WTC11 (cell line): Measurements from ENCODE around the gene ANKRD29. TPM values are rescaled to one million over a fixed set of nuclear protein-coding genes. Genes with fewer than 3 reads are reported as not detected.

Source experiments
- ATAC-seq: fragments of 200-7000 bp; cut with Tn5 transposase; 2 replicates; pipeline ENCODE4 v1.10.0; 2021; ENCODE audit warnings: mild to moderate bottlenecking, moderate library complexity
- CTCF ChIA-PET: fragments of 300-600 bp; sonication (Branson Sonifier 250); formaldehyde crosslinking; loops from one replicate; lab custom pipeline; 2021; ENCODE audit warnings: antibody characterized with exemption; lab: Charles Lee
- POLR2A ChIA-PET: fragments of 350-600 bp; sonication (Branson Sonifier 250); formaldehyde crosslinking; loops from one replicate; lab custom pipeline; 2021; ENCODE audit warnings: antibody characterized with exemption; lab: Charles Lee
- DNase-seq: peaks from one replicate; pipeline ENCODE4 v3.0.0; 2021; ENCODE audit warnings: low spot score
- H3K27ac Mint-ChIP-seq: 2 replicates; pipeline ENCODE4 v1.8.0; 2021; ENCODE audit warnings: mixed read lengths
- H3K27me3 Mint-ChIP-seq: 2 replicates; pipeline ENCODE4 v1.8.0; 2021; ENCODE audit warnings: low read depth, mild to moderate bottlenecking, moderate library complexity, mixed read lengths
- H3K36me3 Mint-ChIP-seq: 2 replicates; pipeline ENCODE4 v1.8.0; 2021; ENCODE audit warnings: mixed read lengths
- H3K4me1 Mint-ChIP-seq: 2 replicates; pipeline ENCODE4 v1.8.0; 2022; ENCODE audit warnings: mixed read lengths
- H3K4me3 Mint-ChIP-seq: 2 replicates; pipeline ENCODE4 v1.8.0; 2021; ENCODE audit warnings: mild to moderate bottlenecking, moderate library complexity, mixed read lengths
- H3K9me3 Mint-ChIP-seq: 2 replicates; pipeline ENCODE4 v1.8.0; 2021; ENCODE audit warnings: mixed read lengths
- ATF1 ChIP-seq: sonication (generic); formaldehyde crosslinking; IDR thresholded peaks from 2 replicates; pipeline ENCODE4 v1.8.1; 2023; ENCODE audit warnings: mild to moderate bottlenecking, moderate library complexity, missing genetic modification reagents
- ETV6 ChIP-seq: sonication (generic); formaldehyde crosslinking; IDR thresholded peaks from 2 replicates; pipeline ENCODE4 v1.8.1; 2022; ENCODE audit warnings: mild to moderate bottlenecking, missing genetic modification reagents
- MXD4 ChIP-seq: fragments of 250-450 bp; sonication (Bioruptor Pico); IDR thresholded peaks from 2 replicates; pipeline ENCODE4 v1.8.0; 2021; ENCODE audit warnings: mild to moderate bottlenecking, moderate library complexity, borderline replicate concordance
- OVOL2 ChIP-seq: fragments of 250-450 bp; sonication (Bioruptor Pico); IDR thresholded peaks from 2 replicates; pipeline ENCODE4 v1.9.0; 2021; ENCODE audit warnings: mild to moderate bottlenecking, borderline replicate concordance
- SMAD4 ChIP-seq: sonication (generic); formaldehyde crosslinking; IDR thresholded peaks from 2 replicates; pipeline ENCODE4 v1.8.0; 2022; ENCODE audit warnings: mild to moderate bottlenecking, missing genetic modification reagents
- TP53 ChIP-seq: sonication (generic); formaldehyde crosslinking; IDR thresholded peaks from 2 replicates; pipeline ENCODE4 v1.8.1; 2023; ENCODE audit warnings: mild to moderate bottlenecking, missing genetic modification reagents
- ZNF263 ChIP-seq: sonication (generic); formaldehyde crosslinking; IDR thresholded peaks from 2 replicates; pipeline ENCODE4 v1.8.1; 2022; ENCODE audit warnings: low read depth, mild to moderate bottlenecking, moderate library complexity, missing genetic modification reagents
- ZNF671 ChIP-seq: fragments of 250-450 bp; sonication (Bioruptor Pico); IDR thresholded peaks from 2 replicates; pipeline ENCODE4 v1.8.0; 2021; ENCODE audit warnings: mild to moderate bottlenecking
- total RNA-seq: library from RNA; stranded (reverse); gene quantifications from 3 replicates; pipeline ENCODE4 v1.2.3, GENCODE V29; 2021
- TF ChIP-seq, protein P1 (sequence below): fragments of 250-450 bp; sonication (Bioruptor Pico); IDR thresholded peaks from 2 replicates; pipeline ENCODE4 v1.9.0; 2021; ENCODE audit warnings: mild to moderate bottlenecking
- TF ChIP-seq, protein P2 (sequence below): sonication (generic); formaldehyde crosslinking; IDR thresholded peaks from 2 replicates; pipeline ENCODE4 v1.8.1; 2023; ENCODE audit warnings: mild to moderate bottlenecking, missing genetic modification reagents
- TF ChIP-seq, protein P3 (sequence below): sonication (generic); formaldehyde crosslinking; IDR thresholded peaks from 2 replicates; pipeline ENCODE4 v1.8.0; 2023; ENCODE audit warnings: missing genetic modification reagents, mild to moderate bottlenecking, borderline replicate concordance
- TF ChIP-seq, protein P4 (sequence below): fragments of 250-450 bp; sonication (Bioruptor Pico); IDR thresholded peaks from 2 replicates; pipeline ENCODE4 v1.9.0; 2021; ENCODE audit warnings: moderate library complexity, mild to moderate bottlenecking, inconsistent platforms, borderline replicate concordance
- TF ChIP-seq, protein P5 (sequence below): sonication (generic); formaldehyde crosslinking; conservative IDR thresholded peaks from 2 replicates; pipeline ENCODE4 v1.8.1; 2022; ENCODE audit warnings: mild to moderate bottlenecking, missing genetic modification reagents
- TF ChIP-seq, protein P6 (sequence below): sonication (generic); formaldehyde crosslinking; IDR thresholded peaks from 2 replicates; pipeline ENCODE4 v1.8.1; 2023; ENCODE audit warnings: mild to moderate bottlenecking, missing genetic modification reagents
- TF ChIP-seq, protein P7 (sequence below): sonication (generic); formaldehyde crosslinking; IDR thresholded peaks from 2 replicates; pipeline ENCODE4 v1.8.1; 2022; ENCODE audit warnings: missing genetic modification reagents, borderline replicate concordance

ANKRD29 gene
- total RNA-seq, 1 experiment from 2014 or later, result 4.9 TPM

DNA sequence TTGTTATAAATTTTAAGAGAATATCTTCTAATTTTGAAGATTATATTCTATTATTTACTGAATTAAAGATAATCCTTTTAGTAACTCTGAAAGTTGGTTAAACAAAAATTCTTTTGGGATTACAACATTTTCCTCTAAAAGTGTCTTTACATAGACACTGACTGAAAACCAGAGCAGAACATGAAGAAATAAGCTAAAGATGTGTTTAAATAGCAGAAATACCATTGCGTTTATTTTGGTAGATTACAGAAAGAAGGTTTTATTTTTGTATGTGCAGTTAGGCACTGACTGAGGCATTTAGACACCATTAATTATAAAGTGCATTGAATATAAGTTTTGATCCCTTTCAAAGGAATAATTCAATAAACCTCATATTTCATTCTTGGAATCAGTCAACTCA lies 62.9 kb downstream of the ANKRD29 start (continued):
- TF ChIP-seq, protein P1, sequence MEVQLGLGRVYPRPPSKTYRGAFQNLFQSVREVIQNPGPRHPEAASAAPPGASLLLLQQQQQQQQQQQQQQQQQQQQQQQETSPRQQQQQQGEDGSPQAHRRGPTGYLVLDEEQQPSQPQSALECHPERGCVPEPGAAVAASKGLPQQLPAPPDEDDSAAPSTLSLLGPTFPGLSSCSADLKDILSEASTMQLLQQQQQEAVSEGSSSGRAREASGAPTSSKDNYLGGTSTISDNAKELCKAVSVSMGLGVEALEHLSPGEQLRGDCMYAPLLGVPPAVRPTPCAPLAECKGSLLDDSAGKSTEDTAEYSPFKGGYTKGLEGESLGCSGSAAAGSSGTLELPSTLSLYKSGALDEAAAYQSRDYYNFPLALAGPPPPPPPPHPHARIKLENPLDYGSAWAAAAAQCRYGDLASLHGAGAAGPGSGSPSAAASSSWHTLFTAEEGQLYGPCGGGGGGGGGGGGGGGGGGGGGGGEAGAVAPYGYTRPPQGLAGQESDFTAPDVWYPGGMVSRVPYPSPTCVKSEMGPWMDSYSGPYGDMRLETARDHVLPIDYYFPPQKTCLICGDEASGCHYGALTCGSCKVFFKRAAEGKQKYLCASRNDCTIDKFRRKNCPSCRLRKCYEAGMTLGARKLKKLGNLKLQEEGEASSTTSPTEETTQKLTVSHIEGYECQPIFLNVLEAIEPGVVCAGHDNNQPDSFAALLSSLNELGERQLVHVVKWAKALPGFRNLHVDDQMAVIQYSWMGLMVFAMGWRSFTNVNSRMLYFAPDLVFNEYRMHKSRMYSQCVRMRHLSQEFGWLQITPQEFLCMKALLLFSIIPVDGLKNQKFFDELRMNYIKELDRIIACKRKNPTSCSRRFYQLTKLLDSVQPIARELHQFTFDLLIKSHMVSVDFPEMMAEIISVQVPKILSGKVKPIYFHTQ (CRISPR knock-in tag), result no peak
- TF ChIP-seq ETV6, result no peak

DNA sequence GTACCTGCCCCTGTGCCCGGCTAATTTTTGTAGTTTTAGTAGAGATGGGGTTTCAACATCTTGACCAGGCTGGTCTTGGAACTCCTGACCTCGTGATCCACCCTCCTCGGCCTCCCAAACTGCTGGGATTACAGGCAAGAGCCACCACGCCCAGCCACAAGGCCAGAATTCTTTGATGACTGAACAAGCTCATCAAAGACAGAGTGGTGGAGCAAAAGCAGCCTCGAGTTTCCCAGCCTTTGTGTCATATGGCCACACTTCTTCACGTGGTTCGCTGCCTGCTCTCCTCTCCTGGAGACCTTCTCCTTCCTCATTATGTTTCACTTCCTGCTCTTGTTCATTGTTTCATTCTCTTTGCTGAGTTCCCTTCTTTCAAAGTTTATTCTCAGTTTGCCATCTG lies 66.5 kb downstream of the ANKRD29 start:
- no peak for DNase-seq
- no peaks in the 10 kb centered on the region for H3K27me3 Mint-ChIP-seq
- no peak overlapping the region for H3K4me3 Mint-ChIP-seq
- no peaks in the 10 kb centered on the region for H3K36me3 Mint-ChIP-seq
- H3K9me3 Mint-ChIP-seq, result no peaks in the 10 kb centered on the region
- ATAC-seq, result no peak
- TF ChIP-seq ZNF671 (CRISPR knock-in tag), result no peak
- TF ChIP-seq, protein P2, sequence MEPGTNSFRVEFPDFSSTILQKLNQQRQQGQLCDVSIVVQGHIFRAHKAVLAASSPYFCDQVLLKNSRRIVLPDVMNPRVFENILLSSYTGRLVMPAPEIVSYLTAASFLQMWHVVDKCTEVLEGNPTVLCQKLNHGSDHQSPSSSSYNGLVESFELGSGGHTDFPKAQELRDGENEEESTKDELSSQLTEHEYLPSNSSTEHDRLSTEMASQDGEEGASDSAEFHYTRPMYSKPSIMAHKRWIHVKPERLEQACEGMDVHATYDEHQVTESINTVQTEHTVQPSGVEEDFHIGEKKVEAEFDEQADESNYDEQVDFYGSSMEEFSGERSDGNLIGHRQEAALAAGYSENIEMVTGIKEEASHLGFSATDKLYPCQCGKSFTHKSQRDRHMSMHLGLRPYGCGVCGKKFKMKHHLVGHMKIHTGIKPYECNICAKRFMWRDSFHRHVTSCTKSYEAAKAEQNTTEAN (CRISPR knock-in tag), result no peak
- TF ChIP-seq, protein P3, sequence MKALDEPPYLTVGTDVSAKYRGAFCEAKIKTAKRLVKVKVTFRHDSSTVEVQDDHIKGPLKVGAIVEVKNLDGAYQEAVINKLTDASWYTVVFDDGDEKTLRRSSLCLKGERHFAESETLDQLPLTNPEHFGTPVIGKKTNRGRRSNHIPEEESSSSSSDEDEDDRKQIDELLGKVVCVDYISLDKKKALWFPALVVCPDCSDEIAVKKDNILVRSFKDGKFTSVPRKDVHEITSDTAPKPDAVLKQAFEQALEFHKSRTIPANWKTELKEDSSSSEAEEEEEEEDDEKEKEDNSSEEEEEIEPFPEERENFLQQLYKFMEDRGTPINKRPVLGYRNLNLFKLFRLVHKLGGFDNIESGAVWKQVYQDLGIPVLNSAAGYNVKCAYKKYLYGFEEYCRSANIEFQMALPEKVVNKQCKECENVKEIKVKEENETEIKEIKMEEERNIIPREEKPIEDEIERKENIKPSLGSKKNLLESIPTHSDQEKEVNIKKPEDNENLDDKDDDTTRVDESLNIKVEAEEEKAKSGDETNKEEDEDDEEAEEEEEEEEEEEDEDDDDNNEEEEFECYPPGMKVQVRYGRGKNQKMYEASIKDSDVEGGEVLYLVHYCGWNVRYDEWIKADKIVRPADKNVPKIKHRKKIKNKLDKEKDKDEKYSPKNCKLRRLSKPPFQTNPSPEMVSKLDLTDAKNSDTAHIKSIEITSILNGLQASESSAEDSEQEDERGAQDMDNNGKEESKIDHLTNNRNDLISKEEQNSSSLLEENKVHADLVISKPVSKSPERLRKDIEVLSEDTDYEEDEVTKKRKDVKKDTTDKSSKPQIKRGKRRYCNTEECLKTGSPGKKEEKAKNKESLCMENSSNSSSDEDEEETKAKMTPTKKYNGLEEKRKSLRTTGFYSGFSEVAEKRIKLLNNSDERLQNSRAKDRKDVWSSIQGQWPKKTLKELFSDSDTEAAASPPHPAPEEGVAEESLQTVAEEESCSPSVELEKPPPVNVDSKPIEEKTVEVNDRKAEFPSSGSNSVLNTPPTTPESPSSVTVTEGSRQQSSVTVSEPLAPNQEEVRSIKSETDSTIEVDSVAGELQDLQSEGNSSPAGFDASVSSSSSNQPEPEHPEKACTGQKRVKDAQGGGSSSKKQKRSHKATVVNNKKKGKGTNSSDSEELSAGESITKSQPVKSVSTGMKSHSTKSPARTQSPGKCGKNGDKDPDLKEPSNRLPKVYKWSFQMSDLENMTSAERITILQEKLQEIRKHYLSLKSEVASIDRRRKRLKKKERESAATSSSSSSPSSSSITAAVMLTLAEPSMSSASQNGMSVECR, result no peak
- TF ChIP-seq, protein P4, sequence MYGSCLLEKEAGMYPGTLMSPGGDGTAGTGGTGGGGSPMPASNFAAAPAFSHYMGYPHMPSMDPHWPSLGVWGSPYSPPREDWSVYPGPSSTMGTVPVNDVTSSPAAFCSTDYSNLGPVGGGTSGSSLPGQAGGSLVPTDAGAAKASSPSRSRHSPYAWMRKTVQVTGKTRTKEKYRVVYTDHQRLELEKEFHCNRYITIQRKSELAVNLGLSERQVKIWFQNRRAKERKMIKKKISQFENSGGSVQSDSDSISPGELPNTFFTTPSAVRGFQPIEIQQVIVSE (CRISPR knock-in tag), result no peak
- H3K27ac Mint-ChIP-seq, result no peak overlapping the region
- ChIA-PET CTCF (no interaction called here), POLR2A (no interaction called here)
- no peaks in the 10 kb centered on the region for H3K4me1 Mint-ChIP-seq

DNA sequence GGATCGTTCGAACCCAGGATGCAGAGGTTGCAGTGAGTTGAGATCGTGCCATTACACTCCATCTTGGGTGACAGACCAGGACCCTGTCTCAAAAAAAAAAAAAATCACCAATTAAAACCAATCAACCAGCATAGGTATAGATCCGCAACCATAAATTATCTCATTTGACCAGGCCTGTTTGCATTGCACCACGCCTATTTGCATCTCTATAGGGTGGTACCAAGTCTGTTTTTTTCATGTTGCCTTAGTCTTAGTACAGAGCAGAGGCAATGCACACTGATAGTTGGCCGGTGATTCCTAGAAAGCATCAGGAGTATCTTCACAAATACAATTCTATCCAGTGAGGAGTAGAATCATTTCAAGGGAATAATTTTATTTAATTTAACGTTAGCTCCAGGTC lies 67.1 kb downstream of the ANKRD29 start:
- no peaks in the 10 kb centered on the region for H3K27me3 Mint-ChIP-seq
- no peak for TF ChIP-seq MXD4 (CRISPR knock-in tag)
- TF ChIP-seq, protein P2 (CRISPR knock-in tag), result no peak
- TF ChIP-seq, protein P5, sequence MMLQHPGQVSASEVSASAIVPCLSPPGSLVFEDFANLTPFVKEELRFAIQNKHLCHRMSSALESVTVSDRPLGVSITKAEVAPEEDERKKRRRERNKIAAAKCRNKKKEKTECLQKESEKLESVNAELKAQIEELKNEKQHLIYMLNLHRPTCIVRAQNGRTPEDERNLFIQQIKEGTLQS (CRISPR knock-in tag), result no peak
- TF ChIP-seq TP53 (CRISPR knock-in tag), result no peak
- TF ChIP-seq, protein P6, sequence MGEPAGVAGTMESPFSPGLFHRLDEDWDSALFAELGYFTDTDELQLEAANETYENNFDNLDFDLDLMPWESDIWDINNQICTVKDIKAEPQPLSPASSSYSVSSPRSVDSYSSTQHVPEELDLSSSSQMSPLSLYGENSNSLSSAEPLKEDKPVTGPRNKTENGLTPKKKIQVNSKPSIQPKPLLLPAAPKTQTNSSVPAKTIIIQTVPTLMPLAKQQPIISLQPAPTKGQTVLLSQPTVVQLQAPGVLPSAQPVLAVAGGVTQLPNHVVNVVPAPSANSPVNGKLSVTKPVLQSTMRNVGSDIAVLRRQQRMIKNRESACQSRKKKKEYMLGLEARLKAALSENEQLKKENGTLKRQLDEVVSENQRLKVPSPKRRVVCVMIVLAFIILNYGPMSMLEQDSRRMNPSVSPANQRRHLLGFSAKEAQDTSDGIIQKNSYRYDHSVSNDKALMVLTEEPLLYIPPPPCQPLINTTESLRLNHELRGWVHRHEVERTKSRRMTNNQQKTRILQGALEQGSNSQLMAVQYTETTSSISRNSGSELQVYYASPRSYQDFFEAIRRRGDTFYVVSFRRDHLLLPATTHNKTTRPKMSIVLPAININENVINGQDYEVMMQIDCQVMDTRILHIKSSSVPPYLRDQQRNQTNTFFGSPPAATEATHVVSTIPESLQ (CRISPR knock-in tag), result no peak
- no peak for TF ChIP-seq ZNF671 (CRISPR knock-in tag)
- TF ChIP-seq SMAD4 (CRISPR knock-in tag), result no peak
- TF ChIP-seq OVOL2, result no peak
- TF ChIP-seq, protein P7, sequence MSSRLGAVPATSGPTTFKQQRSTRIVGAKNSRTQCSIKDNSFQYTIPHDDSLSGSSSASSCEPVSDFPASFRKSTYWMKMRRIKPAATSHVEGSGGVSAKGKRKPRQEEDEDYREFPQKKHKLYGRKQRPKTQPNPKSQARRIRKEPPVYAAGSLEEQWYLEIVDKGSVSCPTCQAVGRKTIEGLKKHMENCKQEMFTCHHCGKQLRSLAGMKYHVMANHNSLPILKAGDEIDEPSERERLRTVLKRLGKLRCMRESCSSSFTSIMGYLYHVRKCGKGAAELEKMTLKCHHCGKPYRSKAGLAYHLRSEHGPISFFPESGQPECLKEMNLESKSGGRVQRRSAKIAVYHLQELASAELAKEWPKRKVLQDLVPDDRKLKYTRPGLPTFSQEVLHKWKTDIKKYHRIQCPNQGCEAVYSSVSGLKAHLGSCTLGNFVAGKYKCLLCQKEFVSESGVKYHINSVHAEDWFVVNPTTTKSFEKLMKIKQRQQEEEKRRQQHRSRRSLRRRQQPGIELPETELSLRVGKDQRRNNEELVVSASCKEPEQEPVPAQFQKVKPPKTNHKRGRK (CRISPR knock-in tag), result no peak
- TF ChIP-seq ZNF263 (CRISPR knock-in tag), result no peak
- no peak for TF ChIP-seq ATF1
- ATAC-seq, result no peak
- CTCF ChIA-PET, result no interaction called here
- no peak overlapping the region for H3K27ac Mint-ChIP-seq
- H3K9me3 Mint-ChIP-seq, result no peaks in the 10 kb centered on the region
- DNase-seq, result no peak
- H3K4me3 Mint-ChIP-seq, result no peak overlapping the region
- H3K36me3 Mint-ChIP-seq, result no peaks in the 10 kb centered on the region
- POLR2A ChIA-PET, result no interaction called here
- no peaks in the 10 kb centered on the region for H3K4me1 Mint-ChIP-seq
